ENCODE data around the gene BTG3. TPM values are rescaled to one million over a fixed set of nuclear protein-coding genes. Genes with fewer than 3 reads are reported as not detected.

The BTG3 gene
- total RNA-seq, 3 donors from 2014 or later: 32.8 to 38.8 (median 33.0) TPM

DNA sequence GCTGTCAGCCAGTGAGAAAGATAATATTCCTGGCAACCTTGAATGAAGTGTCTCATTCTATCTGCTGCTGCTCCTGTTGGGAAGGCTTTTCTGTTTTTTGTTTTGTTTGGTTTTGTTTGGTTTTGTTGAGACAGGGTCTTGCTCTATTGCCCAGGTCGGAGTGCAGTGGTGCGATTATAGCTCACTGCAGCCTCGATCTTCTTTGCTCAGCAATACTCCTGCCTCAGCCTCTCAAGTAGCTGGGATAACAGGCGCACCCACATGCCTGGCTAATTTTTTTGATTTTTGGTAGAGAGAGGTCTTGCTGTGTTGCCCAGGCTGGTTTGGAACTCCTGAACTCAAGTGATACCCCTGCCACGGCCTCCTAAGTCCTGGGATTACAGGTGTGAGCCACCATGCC, 37.6 kb downstream of the BTG3 start:
- Mint-ChIP-seq H3K4me3 (no peak overlapping the region), H3K4me1 (ENCODE audit: low read depth) (no peaks in the 10 kb centered on the region), H3K36me3 (ENCODE audit: insufficient read depth) (no peaks in the 10 kb centered on the region), H3K27me3 (ENCODE audit: low read depth) (no peaks in the 10 kb centered on the region), H3K9me3 (no peaks in the 10 kb centered on the region)
- DNase-seq (no peak), ATAC-seq (no peak)

GRCh38 chr21:17572431-17572830, 40.3 kb downstream of the BTG3 start:
- ATAC-seq (no peak), DNase-seq (no peak)
- no peaks in the 10 kb centered on the region for H3K27me3 Mint-ChIP-seq (ENCODE audit: low read depth)
- no peak overlapping the region for H3K4me3 Mint-ChIP-seq
- H3K9me3 Mint-ChIP-seq: no peaks in the 10 kb centered on the region
- no peaks in the 10 kb centered on the region for H3K36me3 Mint-ChIP-seq (ENCODE audit: insufficient read depth)
- no peaks in the 10 kb centered on the region for H3K4me1 Mint-ChIP-seq (ENCODE audit: low read depth)

GRCh38 chr21:17570786-17571185, 41.9 kb downstream of the BTG3 start:
- no peak for ATAC-seq
- H3K36me3 Mint-ChIP-seq (ENCODE audit: insufficient read depth): no peaks in the 10 kb centered on the region

GRCh38 chr21:17560377-17561025, 52.2 kb downstream of the BTG3 start:
- no peaks in the 10 kb centered on the region for H3K4me1 Mint-ChIP-seq (ENCODE audit: low read depth)
- ATAC-seq: no peak
- H3K27me3 Mint-ChIP-seq (ENCODE audit: low read depth): peaks cover 1% of the 10 kb centered on the region
- no peaks in the 10 kb centered on the region for H3K36me3 Mint-ChIP-seq (ENCODE audit: insufficient read depth)
- H3K4me3 Mint-ChIP-seq: no peak overlapping the region
- no peak for DNase-seq
- no peaks in the 10 kb centered on the region for H3K9me3 Mint-ChIP-seq

More at GRCh38 chr21:17570786-17571185, 41.9 kb downstream of the BTG3 start:
- H3K4me1 Mint-ChIP-seq (ENCODE audit: low read depth): no peaks in the 10 kb centered on the region
- H3K27me3 Mint-ChIP-seq (ENCODE audit: low read depth): no peaks in the 10 kb centered on the region
- H3K9me3 Mint-ChIP-seq: no peaks in the 10 kb centered on the region
- no peak overlapping the region for H3K4me3 Mint-ChIP-seq
- DNase-seq: no peak

GRCh38 chr21:17554679-17555465, 57.8 kb downstream of the BTG3 start:
- DNase-seq (no peak), ATAC-seq (no peak)
- Mint-ChIP-seq H3K36me3 (ENCODE audit: insufficient read depth) (no peaks in the 10 kb centered on the region), H3K27me3 (ENCODE audit: low read depth) (no peaks in the 10 kb centered on the region), H3K4me1 (ENCODE audit: low read depth) (no peaks in the 10 kb centered on the region), H3K4me3 (no peak overlapping the region), H3K9me3 (no peaks in the 10 kb centered on the region)

- Mint-ChIP-seq H3K27me3 (ENCODE audit: low read depth) (no peaks in the 10 kb centered on the region), H3K4me1 (ENCODE audit: low read depth) (no peaks in the 10 kb centered on the region), H3K36me3 (ENCODE audit: insufficient read depth) (no peaks in the 10 kb centered on the region), H3K4me3 (no peak overlapping the region), H3K9me3 (no peaks in the 10 kb centered on the region)
- no peak for DNase-seq
- ATAC-seq: no peak
Observed at GRCh38 chr21:17554120-17554519, 58.6 kb downstream of the BTG3 start.

GRCh38 chr21:17552410-17552809, 60.3 kb downstream of the BTG3 start:
- no peak for ATAC-seq
- Mint-ChIP-seq H3K27me3 (ENCODE audit: low read depth) (no peaks in the 10 kb centered on the region), H3K9me3 (no peaks in the 10 kb centered on the region), H3K36me3 (ENCODE audit: insufficient read depth) (no peaks in the 10 kb centered on the region), H3K4me3 (no peak overlapping the region), H3K4me1 (ENCODE audit: low read depth) (no peaks in the 10 kb centered on the region)
- DNase-seq: no peak

DNA sequence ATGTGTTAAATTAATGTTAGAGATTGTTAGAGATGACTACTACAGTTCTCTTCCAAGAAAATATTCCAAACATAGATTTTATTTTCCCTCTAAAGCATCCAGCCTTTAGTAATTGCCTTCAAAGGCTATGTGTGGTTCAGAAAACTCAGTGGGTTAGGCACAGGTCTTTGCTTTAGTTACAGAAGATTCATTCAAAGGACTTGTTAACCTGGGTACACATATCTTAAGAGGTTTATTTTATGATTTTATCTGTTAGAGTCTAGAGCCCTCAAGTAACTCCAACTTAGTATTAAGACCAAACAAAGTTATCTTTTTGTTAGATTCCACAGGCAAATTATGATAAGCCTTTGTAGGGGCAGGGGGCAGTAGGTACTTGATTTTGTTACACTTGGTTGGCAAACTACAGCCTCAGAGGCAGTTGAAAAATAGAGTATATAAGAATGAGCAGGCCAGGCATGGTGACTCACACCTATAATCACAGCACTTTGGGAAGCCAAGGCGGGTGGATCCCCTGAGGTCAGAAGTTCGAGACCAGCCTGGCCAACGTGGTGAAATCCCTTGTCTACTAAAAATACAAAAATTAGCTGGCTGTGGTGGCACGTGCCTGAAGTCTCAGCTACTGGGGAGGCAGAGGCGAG, 61.9 kb downstream of the BTG3 start:
- Mint-ChIP-seq H3K4me3 (no peak overlapping the region), H3K4me1 (ENCODE audit: low read depth) (no peaks in the 10 kb centered on the region), H3K27me3 (ENCODE audit: low read depth) (peaks cover 4% of the 10 kb centered on the region), H3K36me3 (ENCODE audit: insufficient read depth) (no peaks in the 10 kb centered on the region), H3K9me3 (no peaks in the 10 kb centered on the region)
- DNase-seq (no peak), ATAC-seq (no peak)

- Mint-ChIP-seq H3K36me3 (ENCODE audit: insufficient read depth) (no peaks in the 10 kb centered on the region), H3K9me3 (no peaks in the 10 kb centered on the region), H3K4me3 (no peak overlapping the region), H3K27me3 (ENCODE audit: low read depth) (peaks cover 4% of the 10 kb centered on the region), H3K4me1 (ENCODE audit: low read depth) (no peaks in the 10 kb centered on the region)
- ATAC-seq (no peak), DNase-seq (no peak)
Observed at GRCh38 chr21:17548262-17548661, 64.4 kb downstream of the BTG3 start.

- Mint-ChIP-seq H3K36me3 (ENCODE audit: insufficient read depth) (no peaks in the 10 kb centered on the region), H3K27me3 (ENCODE audit: low read depth) (peaks cover 7% of the 10 kb centered on the region), H3K4me3 (no peak overlapping the region), H3K9me3 (no peaks in the 10 kb centered on the region), H3K4me1 (ENCODE audit: low read depth) (no peaks in the 10 kb centered on the region)
- ATAC-seq: no peak
- no peak for DNase-seq
Observed at GRCh38 chr21:17545007-17545406, 67.7 kb downstream of the BTG3 start.

Other genes with a start within 250 kb of the BTG3 start
- gene CXADR, start 99.9 kb downstream of the BTG3 start, total RNA-seq: under 1 TPM; 0.30 to 0.66 (median 0.63) TPM
- gene C21orf91, start 206.5 kb upstream of the BTG3 start, total RNA-seq: 10 to 100 TPM; 32.6 to 38.7 (median 34.7) TPM

Measured in activated T-cell treated with anti-CD3 and anti-CD28 coated beads, Interleukin-2, amount 50 U/mL, for 4 hours (primary cell).